CD4-positive, CD25-positive, alpha-beta regulatory T cell (primary cell): ENCODE results near the gene ZNF160. TPM values are rescaled to one million over a fixed set of nuclear protein-coding genes. Genes with fewer than 3 reads are reported as not detected.
A peak's percentile ranks its signal among the peaks of the same experiment; 100 is the strongest.

ENCODE experiments used
- ATAC-seq, 2 donors: fragments of 150-1000 bp; cut with Tn5 transposase; one replicate each; pipeline ENCODE4 v1.10.0; 2021; ENCODE audit warnings: low read depth in 2 of 2, moderate number of reproducible peaks in 2 of 2, moderate library complexity in 1 of 2
- DNase-seq, 3 donors: peaks; one replicate each; pipeline versions ENCODE4 v3.0.0 to v3.0.0-alpha.2; 2012 to 2022; ENCODE audit warnings: mixed read lengths in 1 of 3
- H3K27ac ChIP-seq: one replicate; pipeline ENCODE4 v1.7.0; 2013; ENCODE audit warnings: mild to moderate bottlenecking, low read length; ENCODE audit not compliant: insufficient read depth, poor library complexity, severe bottlenecking
- H3K27me3 ChIP-seq: one replicate; pipeline ENCODE4 v1.7.0; 2013; ENCODE audit warnings: low read length; ENCODE audit not compliant: control insufficient read depth, insufficient read depth
- H3K36me3 ChIP-seq: one replicate; pipeline ENCODE4 v1.7.0; 2013; ENCODE audit warnings: mild to moderate bottlenecking, low read length, moderate library complexity; ENCODE audit not compliant: control insufficient read depth, insufficient read depth
- H3K4me1 ChIP-seq: 2 replicates; pipeline ENCODE4 v1.7.0; 2013; ENCODE audit warnings: mild to moderate bottlenecking, low read length; ENCODE audit not compliant: insufficient read depth, control insufficient read depth, poor library complexity, severe bottlenecking
- H3K4me3 ChIP-seq: one replicate; pipeline ENCODE4 v1.7.0; 2013; ENCODE audit warnings: low read depth, mild to moderate bottlenecking, low read length, moderate library complexity
- H3K9me3 ChIP-seq, 2 experiments: 1 replicate in 1 of 2; 2 replicates in 1 of 2; pipeline ENCODE4 v1.7.0; 2013; ENCODE audit warnings: low read length in 2 of 2, mild to moderate bottlenecking in 1 of 2, moderate library complexity in 1 of 2; ENCODE audit not compliant: control insufficient read depth in 2 of 2
- H3K27ac Mint-ChIP-seq, 3 donors: one replicate each; pipeline ENCODE4 v1.8.0; 2020 to 2022; ENCODE audit warnings: mild to moderate bottlenecking in 3 of 3, mixed read lengths in 3 of 3, moderate library complexity in 2 of 3
- H3K27me3 Mint-ChIP-seq: one replicate; pipeline ENCODE4 v1.8.0; 2022; ENCODE audit warnings: mild to moderate bottlenecking, mixed read lengths
- H3K36me3 Mint-ChIP-seq: one replicate; pipeline ENCODE4 v1.8.0; 2020; ENCODE audit warnings: mixed read lengths
- H3K4me1 Mint-ChIP-seq, 4 donors: one replicate each; pipeline ENCODE4 v1.8.0; 2020 to 2022; ENCODE audit warnings: mixed read lengths in 4 of 4, mild to moderate bottlenecking in 1 of 4
- H3K4me3 Mint-ChIP-seq, 4 donors: one replicate each; pipeline ENCODE4 v1.8.0; 2020 to 2022; ENCODE audit warnings: mild to moderate bottlenecking in 4 of 4, mixed read lengths in 4 of 4, moderate library complexity in 3 of 4
- H3K9me3 Mint-ChIP-seq, 7 donors: one replicate each; pipeline ENCODE4 v1.8.0; 2020 to 2022; ENCODE audit warnings: mixed read lengths in 7 of 7, mild to moderate bottlenecking in 3 of 7, moderate library complexity in 2 of 7
- polyA plus RNA-seq, 4 donors: library from polyadenylated mRNA; unstranded; fragments of 300-500 nt; fragmentation: Illumina TruSeq; gene quantifications; one replicate each; pipeline ENCODE4 v1.2.3, GENCODE V29; 2021
- total RNA-seq: library from RNA; stranded (reverse); gene quantifications from one replicate; pipeline ENCODE4 v1.2.3, GENCODE V29; 2022

ZNF160 gene
- total and polyA plus RNA-seq, 5 donors from 2014 or later = 19.5 to 47.1 (median 24.3) TPM

GRCh38 chr19:53068199-53068598, 35.0 kb downstream of the ZNF160 start:
- H3K27me3 Mint-ChIP-seq = no peaks in the 10 kb centered on the region
- Histone ChIP-seq H3K4me3 (peak overlapping the region; percentile 16), H3K4me1 (no peaks in the 10 kb centered on the region), H3K27me3 (no peaks in the 10 kb centered on the region), H3K27ac (no peak overlapping the region), H3K36me3 (peaks cover 46% of the 10 kb centered on the region), H3K9me3 (peaks cover 74 to 96% of the 10 kb centered on the region in 2 experiments)
- H3K9me3 Mint-ChIP-seq = peaks cover 2 to 74% (median 39%) of the 10 kb centered on the region in 7 donors
- no peak overlapping the region for H3K27ac Mint-ChIP-seq
- H3K36me3 Mint-ChIP-seq = peaks cover 40% of the 10 kb centered on the region
- H3K4me1 Mint-ChIP-seq = no peaks in the 10 kb centered on the region
- DNase-seq (no peak), ATAC-seq (no peak)
- H3K4me3 Mint-ChIP-seq = no peak overlapping the region

GRCh38 chr19:53057904-53058580, 45.2 kb downstream of the ZNF160 start:
- H3K9me3 ChIP-seq = peaks cover 42 to 79% of the 10 kb centered on the region in 2 experiments
- H3K27me3 ChIP-seq = no peaks in the 10 kb centered on the region
- no peak overlapping the region for H3K27ac ChIP-seq
- Mint-ChIP-seq H3K36me3 (peaks cover 6% of the 10 kb centered on the region), H3K27ac (peak overlapping the region in 1 of 3 donors; percentile 76), H3K9me3 (peaks cover 0 to 64% (median 24%) of the 10 kb centered on the region in 7 donors), H3K4me3 (no peak overlapping the region), H3K27me3 (no peaks in the 10 kb centered on the region), H3K4me1 (peaks cover 0 to 7% (median 0%) of the 10 kb centered on the region in 4 donors)
- no peaks in the 10 kb centered on the region for H3K4me1 ChIP-seq
- no peak for DNase-seq
- H3K4me3 ChIP-seq = no peak overlapping the region
- no peak for ATAC-seq
- no peaks in the 10 kb centered on the region for H3K36me3 ChIP-seq

- Mint-ChIP-seq H3K4me1 (peaks cover 0 to 7% (median 0%) of the 10 kb centered on the region in 4 donors), H3K27me3 (no peaks in the 10 kb centered on the region), H3K27ac (peak overlapping the region in 1 of 3 donors; percentile 49), H3K9me3 (peaks cover 1 to 60% (median 19%) of the 10 kb centered on the region in 7 donors), H3K36me3 (peaks cover 3% of the 10 kb centered on the region), H3K4me3 (no peak overlapping the region)
- H3K4me1 ChIP-seq = no peaks in the 10 kb centered on the region
- no peak overlapping the region for H3K27ac ChIP-seq
- ATAC-seq = no peak
- no peaks in the 10 kb centered on the region for H3K36me3 ChIP-seq
- no peak for DNase-seq
- no peak overlapping the region for H3K4me3 ChIP-seq
- no peaks in the 10 kb centered on the region for H3K27me3 ChIP-seq
- H3K9me3 ChIP-seq = peaks cover 23 to 64% of the 10 kb centered on the region in 2 experiments
Observed at GRCh38 chr19:53055117-53055516, 48.1 kb downstream of the ZNF160 start.

- DNase-seq (no peak), ATAC-seq (no peak)
- Mint-ChIP-seq H3K4me1 (no peaks in the 10 kb centered on the region), H3K9me3 (peaks cover 0 to 41% (median 15%) of the 10 kb centered on the region in 7 donors), H3K4me3 (no peak overlapping the region), H3K27ac (no peak overlapping the region), H3K27me3 (no peaks in the 10 kb centered on the region), H3K36me3 (no peaks in the 10 kb centered on the region)
- peaks cover 13 to 47% of the 10 kb centered on the region in 2 experiments for H3K9me3 ChIP-seq
- no peak overlapping the region for H3K27ac ChIP-seq
- H3K4me3 ChIP-seq = no peak overlapping the region
- no peaks in the 10 kb centered on the region for H3K36me3 ChIP-seq
- H3K4me1 ChIP-seq = no peaks in the 10 kb centered on the region
- no peaks in the 10 kb centered on the region for H3K27me3 ChIP-seq
Observed at GRCh38 chr19:53047379-53047778, 55.8 kb downstream of the ZNF160 start.

- H3K27ac ChIP-seq = no peak overlapping the region
Observed at GRCh38 chr19:53045536-53045935, 57.7 kb downstream of the ZNF160 start.

GRCh38 chr19:53041366-53041765, 61.9 kb downstream of the ZNF160 start:
- Histone ChIP-seq H3K9me3 (peaks cover 14 to 50% of the 10 kb centered on the region in 2 experiments), H3K27ac (no peak overlapping the region), H3K27me3 (no peaks in the 10 kb centered on the region), H3K4me1 (no peaks in the 10 kb centered on the region), H3K36me3 (no peaks in the 10 kb centered on the region), H3K4me3 (no peak overlapping the region)
- DNase-seq = no peak
- H3K36me3 Mint-ChIP-seq = peaks cover 9% of the 10 kb centered on the region
- no peak overlapping the region for H3K4me3 Mint-ChIP-seq
- H3K27me3 Mint-ChIP-seq = no peaks in the 10 kb centered on the region
- peaks cover 0 to 51% (median 14%) of the 10 kb centered on the region in 7 donors for H3K9me3 Mint-ChIP-seq
- H3K27ac Mint-ChIP-seq = no peak overlapping the region
- ATAC-seq = no peak
- H3K4me1 Mint-ChIP-seq = peaks cover 0 to 6% (median 0%) of the 10 kb centered on the region in 4 donors

More at GRCh38 chr19:53045536-53045935, 57.7 kb downstream of the ZNF160 start:
- DNase-seq = no peak
- H3K36me3 Mint-ChIP-seq = no peaks in the 10 kb centered on the region
- no peak overlapping the region for H3K27ac Mint-ChIP-seq
- Histone ChIP-seq H3K4me1 (no peaks in the 10 kb centered on the region), H3K27me3 (no peaks in the 10 kb centered on the region), H3K4me3 (no peak overlapping the region), H3K9me3 (peaks cover 15 to 37% of the 10 kb centered on the region in 2 experiments), H3K36me3 (no peaks in the 10 kb centered on the region)
- no peak overlapping the region for H3K4me3 Mint-ChIP-seq
- H3K9me3 Mint-ChIP-seq = peaks cover 2 to 42% (median 11%) of the 10 kb centered on the region in 7 donors
- no peak for ATAC-seq
- no peaks in the 10 kb centered on the region for H3K4me1 Mint-ChIP-seq
- no peaks in the 10 kb centered on the region for H3K27me3 Mint-ChIP-seq

GRCh38 chr19:53037101-53038097, 65.8 kb downstream of the ZNF160 start:
- H3K36me3 ChIP-seq = no peaks in the 10 kb centered on the region
- Mint-ChIP-seq H3K4me1 (peaks cover 0 to 8% (median 0%) of the 10 kb centered on the region in 4 donors), H3K36me3 (peaks cover 14% of the 10 kb centered on the region), H3K27me3 (no peaks in the 10 kb centered on the region), H3K4me3 (peak overlapping the region in 2 of 4 donors; percentile 46 to 54), H3K9me3 (peaks cover 4 to 61% (median 21%) of the 10 kb centered on the region in 7 donors), H3K27ac (no peak overlapping the region)
- H3K27ac ChIP-seq = no peak overlapping the region
- H3K4me1 ChIP-seq = no peaks in the 10 kb centered on the region
- peaks cover 17 to 48% of the 10 kb centered on the region in 2 experiments for H3K9me3 ChIP-seq
- H3K27me3 ChIP-seq = no peaks in the 10 kb centered on the region
- peak overlapping the region; percentile 24 for H3K4me3 ChIP-seq
- no peak for ATAC-seq
- DNase-seq = no peak
